Measurements from ENCODE around the gene STOM.

The STOM gene

DNA sequence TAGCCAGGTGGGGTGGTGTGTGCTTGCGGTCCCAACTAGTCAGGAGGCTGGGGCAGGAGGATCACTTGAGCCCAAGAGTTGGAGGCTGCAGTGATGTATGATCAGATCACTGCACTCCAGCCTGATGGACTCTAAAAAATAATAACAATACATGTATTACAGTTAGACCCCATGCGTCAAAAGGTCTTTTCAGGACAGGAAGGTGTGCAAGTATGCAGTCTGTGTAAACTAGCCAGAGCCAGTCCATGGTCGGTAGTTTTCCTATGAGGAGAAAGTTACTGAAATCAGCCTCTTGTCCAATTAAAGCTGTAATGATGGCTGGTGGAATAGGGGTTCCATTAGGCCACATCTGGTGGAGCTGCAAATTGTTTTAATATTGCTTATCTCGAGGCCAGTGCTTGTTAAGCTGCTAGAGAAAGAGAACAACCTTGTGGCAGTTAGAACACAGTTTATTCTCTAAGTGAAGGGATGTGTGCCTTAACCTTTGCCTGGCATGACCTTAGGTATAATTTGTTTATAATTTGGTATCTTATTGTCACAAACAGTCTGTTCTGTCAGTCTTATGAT lies 1.5 kb upstream of the STOM start:
- no peak for DNase-seq

DNA sequence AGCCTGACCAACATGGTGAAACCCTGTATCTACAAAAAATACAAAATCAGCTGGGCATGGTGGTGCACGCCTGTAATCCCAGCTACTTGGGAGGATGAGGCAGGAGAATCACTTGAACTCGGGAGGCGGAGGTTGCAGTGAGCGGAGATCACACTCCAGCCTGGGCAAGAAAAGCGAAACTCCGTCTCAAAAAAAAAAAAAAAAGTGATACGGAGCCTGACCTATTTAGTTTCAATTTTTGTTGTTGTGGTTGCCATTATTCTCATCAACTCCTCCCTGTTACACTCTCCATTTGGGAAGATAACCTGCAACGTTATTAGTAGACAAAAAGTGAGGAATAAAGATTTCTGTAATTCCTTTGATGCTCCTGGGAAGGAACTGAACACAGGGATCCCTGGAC lies 1.3 kb downstream of the STOM start:
- DNase-seq = no peak

DNA sequence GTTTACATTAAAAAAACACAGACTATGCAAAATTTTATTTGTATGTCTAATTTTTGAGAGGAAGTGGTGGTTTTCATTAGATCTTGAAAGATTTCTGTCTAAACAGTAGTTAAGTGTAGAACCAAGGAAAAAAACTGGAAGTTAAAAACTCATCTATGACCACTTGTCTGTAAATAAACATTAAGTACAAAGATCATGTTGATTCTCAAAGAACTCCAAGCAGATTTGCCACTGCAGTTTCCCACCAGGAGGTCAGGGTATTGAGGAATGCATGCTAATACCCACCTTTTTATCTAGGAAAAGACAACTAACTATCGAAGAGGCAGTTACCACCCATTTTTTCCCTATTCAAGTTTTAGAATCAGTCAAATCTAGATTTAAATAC lies 1.9 kb downstream of the STOM start:
- no peak for DNase-seq

DNA sequence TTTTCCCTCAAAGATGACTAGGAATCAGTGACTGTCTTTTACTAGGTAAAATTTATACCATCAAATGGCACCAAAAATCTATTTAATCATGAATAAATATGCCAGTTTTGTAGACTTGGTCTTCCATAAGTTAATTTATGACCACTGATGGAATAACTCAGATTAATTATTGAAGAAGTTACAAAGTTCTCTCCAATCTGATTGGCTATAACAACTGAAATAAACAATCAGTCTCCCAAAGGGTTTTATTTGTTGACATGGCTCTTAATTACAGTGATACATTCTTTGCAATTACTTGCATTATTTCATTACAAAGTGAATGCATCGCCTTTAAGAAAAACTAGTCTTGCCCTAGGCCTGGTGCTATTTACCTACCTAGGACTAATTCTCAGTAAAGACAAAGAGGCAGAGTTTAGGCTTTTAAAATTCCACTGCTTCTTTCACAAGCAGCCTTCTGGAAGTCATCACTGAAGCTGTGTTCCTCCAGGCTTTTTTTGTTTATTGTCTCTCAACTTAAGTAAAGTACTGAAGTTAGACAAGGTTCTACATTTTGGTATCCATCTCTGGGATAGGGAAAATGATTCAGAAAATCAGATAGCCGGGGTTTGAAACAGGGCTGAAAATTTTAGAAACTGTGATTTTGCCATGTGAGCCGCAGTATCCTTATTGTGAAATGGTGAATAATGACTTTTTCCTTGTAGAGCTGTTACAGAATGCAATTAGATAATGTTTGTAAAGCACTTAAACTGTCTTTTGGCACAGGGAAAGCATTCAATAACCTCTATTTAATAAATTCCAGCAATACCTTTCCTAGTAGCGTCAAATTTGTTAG lies 2.5 kb downstream of the STOM start:
- DNase-seq = no peak

DNA sequence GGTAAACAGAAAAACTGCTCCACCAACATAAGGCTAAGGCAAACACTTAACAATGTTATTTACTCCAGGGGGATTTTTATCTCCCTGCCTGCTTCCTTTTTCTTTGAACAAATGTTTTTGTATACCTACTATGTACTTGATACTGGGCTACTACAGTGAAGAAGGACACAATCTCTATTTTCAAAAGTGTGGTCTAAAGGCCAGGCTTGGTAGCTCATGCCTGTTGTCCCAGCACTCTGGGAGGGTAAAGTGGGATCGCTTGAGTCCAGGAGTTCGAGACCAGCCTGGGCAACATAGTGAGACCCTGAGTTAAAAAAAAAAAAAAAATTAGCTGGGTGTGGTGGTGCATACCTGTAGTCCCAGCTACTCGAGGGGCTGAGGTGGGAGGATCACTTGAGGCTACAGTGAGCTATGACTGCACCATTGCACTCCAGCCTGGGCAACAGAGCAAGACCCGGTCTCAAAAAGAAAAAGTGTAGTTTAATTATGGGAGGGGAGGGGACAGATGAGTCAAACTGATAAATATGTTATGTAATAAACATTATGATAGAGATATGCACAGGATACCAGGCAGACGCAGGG lies 3.3 kb downstream of the STOM start:
- no peak for DNase-seq

DNA sequence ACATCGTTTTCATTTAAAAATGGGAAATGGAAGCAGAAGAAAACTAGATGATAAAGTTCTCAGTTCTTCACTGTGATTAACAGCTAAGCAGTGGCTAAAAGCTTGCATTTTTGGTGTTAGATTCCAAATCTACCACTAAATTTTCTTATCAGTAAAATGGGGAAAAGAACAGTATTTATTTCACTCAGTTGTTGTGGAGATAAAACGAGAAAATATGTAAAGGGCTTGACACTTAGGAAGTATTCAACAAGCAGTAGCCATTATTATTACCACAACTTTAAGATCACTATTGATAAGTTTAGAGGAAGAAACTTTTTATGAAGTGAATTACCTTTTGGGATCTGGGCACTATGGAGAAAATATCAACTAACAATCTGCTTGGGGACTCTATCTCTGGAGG lies 4.5 kb downstream of the STOM start:
- DNase-seq = no peak

DNA sequence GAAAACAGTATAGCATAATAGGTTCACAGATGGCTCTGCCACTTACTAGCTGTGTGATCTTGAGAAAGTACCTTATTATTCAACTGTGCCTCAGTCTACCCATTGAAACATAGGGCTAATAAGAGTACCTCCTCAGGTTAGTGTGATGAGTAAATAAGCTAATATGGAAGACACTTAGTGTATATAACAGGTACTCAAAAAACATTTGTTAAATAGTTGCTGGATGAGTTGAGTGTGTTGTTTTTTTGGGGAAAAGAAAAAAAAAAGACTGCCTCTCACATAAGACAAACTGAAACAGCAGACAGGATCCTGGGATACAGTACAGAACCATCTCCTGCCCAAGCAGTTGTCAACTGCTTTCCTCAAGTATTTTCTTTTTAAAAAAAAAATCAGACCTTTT lies 5.2 kb downstream of the STOM start:
- no peak for DNase-seq

DNA sequence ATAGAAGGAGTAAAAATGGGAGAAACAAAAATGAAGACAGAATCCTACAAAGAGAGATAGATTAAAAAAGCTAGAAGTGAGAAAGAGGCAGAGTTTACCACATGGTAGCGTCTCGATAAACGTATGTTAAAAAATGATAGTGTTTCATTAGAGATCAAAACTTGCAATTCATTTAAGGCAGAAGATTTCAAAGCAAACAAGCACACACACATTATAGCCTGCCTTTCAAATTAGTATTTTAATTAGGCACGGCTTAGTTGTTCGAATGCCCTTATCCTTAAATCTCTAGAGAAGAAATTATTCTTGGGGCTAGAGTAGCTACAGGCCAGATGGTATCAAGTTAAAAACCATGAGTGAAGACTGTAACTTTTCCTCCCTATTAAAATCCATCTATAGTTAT lies 6.0 kb downstream of the STOM start:
- DNase-seq = no peak

DNA sequence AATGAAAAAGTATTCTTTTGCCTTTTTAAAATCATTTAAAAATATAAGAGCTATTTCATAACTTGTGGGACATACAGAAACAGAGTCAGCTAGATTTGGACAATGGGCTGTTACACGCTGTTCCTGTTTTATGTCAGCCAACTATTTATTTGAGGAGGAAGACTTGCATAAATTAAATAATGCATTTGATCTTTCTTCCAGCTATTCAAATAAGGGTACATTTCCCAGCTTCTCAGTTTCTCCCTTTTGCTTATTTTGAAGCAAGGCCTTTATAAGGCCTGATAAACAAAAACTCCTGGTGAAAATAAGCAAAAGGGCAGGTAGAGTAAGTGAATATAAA lies 6.5 kb downstream of the STOM start:
- DNase-seq = no peak

DNA sequence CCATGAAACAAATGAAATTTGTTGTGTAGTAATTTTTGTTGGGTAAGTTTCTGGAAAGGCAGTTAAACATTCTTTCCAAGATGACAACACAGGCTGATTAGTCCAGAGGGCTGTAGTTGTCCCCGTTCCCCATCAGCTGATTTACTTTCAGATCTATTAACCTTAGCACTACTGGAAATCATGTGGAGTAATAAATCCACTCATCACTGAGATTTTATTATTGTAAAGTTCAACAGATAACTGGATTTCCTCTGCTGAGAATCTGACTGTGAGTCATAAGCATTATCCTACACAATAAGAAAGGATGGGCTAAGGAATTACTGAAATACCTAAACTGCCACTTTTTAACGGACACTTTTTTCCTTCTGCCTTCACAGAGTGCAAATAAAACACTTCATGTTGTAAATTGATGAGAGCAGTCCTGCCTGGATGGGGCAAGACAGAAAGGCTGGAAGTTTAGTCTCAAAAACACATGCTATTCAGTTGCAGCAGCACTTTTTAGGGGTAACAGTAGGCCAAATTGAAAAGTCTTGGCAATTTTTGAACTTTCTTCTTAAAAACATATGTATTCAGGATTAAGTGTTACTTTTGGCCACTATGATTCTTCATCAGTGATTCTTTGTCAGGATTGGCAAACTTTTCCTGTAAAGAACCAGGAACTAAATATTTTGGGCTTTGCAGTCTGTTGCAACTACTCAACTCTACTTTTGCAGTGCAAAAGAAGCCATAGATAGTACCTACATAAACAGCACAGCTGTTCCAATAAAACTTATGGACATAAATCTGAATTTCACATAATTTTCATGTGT lies 7.0 kb downstream of the STOM start:
- DNase-seq = no peak

DNA sequence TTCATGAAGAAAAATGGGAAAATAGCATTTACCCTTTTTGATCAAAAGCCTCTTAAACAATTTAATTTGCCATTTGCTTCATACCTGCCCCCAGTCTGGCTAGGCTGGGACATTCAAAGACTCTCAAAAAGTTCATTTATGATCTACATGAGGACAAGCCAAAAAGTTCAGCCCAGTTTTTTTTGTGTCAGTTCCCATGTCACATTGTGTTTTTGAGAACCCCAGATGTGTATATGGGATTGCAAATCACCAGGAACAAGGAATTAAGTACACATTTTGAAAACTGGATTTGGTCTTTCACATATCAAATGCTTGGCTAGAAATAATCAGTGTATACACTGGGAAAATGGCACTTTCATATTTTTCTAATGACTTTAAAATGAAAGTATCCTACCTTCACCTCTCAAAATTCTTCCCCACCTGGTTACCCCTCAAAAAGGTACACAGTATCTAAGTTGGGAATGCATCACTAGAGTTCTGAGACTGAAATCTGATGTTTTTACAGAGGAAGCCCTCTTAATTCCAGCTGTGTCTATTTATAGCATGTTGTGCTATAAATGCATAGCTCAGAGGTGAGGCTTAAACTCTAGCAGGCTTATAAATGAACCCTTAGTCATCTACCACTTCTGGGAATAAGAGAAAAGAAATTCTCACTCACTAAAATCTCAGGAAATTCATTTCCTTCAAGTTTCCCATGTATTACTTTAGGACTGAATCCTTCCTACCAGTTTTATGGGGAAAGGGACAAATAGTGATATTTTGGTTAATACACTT lies 9.3 kb downstream of the STOM start:
- no peak for DNase-seq

DNA sequence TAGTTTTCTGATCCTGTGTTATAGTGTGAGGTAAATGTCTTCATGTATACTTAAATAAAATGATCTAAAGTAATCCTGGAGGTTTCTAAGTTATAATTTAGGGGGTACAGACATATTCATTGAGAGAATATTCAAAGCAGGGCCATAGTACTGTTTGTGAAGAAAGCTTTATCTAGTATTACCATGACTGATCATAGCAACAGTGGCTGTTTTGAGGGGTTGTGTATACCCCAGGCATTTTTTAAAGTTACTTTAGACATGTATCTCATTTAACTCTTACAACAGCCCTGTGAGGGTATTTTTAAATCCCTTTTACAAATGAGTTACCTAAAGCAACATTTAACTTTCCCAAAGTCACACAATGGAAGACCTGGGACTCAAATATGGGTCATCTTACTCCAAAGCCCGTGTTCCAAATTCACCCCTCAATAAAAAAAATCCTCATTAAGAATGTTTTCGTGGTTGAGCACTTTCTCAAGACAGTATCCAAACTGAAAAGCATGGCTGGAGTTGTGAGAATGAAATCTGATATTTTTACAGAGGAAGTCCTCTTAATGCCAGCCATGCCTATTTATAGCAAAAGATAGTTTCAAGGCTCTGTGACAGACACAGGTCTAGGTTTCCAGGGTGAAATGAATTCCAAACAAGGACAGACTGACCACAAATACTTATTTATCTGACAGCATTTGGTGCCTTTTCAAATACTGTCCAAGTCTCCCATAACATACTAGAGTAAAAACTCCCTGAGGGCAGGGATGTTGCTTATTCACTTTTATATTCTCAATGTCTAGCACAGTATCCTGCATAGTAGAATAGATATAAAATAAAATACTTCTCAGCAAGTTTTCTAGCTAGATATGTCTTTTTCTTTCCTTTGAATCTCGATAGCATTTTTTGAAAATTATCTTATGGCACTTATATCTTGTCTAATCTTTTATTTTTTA lies 10.4 kb downstream of the STOM start:
- DNase-seq = no peak

DNA sequence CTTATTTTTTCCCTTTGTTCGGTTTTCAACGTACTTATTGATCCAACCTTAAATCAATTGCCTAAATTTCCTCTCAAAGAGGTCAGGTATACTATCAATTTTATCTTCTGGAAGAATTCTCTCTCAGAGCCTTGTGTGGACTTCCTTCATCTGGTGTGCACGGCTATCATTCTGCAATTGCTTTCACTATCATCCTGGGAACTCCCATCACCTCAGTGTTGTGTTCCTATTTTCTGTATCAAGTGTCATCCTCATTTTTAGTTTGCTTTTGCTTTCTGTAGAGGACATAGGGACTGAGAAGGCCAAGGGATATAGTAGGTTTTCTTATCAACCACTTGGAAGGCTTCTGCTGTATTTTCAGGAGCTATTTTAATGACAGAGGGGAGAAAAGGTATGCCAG lies 11.3 kb downstream of the STOM start:
- DNase-seq = no peak

DNA sequence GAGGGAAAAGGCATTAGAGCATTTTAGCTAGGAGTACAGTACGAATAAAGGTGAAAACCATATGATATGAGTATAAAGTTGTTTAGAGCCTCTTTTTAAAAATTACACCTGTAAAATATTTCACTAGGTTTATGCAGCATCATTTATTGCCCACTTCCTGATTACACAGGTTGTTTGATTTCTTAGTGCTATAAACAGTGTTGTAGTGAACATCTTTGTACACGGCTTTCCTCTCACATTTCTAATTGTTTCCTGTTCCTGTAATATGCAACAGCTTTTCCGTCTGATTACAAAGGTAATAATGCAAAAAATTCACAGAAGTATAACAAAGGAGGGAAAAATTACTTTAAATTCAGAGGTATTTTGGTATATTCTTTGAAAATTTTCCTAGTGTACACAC lies 13.0 kb downstream of the STOM start:
- DNase-seq = no peak

DNA sequence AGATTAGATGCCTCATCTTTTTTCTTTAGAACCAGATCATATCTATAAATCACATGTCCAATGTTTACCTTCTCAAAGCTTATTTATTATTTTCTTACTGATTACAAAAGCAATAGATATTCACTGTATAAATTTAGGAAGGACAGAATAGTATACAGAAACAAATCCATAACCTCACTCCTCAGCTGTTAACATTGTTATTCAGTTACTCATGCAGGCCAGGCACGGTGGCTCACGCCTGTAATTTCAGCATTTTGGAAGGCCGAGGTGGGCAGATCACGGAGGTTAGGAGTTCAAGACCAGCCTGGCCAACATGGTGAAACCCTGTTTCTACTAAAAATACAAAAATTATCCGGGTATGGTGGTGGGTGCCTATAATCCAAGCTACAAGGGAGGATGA lies 15.3 kb downstream of the STOM start:
- no peak for DNase-seq

DNA sequence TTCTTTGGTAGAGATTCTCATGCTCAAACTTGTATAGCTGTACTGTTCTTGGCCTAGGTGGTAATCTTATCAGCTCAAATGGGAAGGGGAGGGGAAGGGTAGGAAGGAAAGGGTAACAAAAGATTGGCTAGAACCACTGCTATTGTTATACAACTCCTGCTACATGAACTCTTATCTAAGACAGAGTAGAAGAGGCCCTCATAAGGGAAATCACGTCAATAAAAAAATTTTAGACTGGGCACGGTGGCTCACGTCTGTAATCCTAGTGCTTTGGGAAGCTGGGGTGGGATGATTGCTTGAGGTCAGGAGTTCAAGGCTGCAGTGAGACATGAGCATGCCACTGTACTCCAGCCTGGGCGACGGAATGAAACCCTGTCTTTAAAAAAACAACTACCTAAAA lies 15.9 kb downstream of the STOM start:
- DNase-seq = no peak

DNA sequence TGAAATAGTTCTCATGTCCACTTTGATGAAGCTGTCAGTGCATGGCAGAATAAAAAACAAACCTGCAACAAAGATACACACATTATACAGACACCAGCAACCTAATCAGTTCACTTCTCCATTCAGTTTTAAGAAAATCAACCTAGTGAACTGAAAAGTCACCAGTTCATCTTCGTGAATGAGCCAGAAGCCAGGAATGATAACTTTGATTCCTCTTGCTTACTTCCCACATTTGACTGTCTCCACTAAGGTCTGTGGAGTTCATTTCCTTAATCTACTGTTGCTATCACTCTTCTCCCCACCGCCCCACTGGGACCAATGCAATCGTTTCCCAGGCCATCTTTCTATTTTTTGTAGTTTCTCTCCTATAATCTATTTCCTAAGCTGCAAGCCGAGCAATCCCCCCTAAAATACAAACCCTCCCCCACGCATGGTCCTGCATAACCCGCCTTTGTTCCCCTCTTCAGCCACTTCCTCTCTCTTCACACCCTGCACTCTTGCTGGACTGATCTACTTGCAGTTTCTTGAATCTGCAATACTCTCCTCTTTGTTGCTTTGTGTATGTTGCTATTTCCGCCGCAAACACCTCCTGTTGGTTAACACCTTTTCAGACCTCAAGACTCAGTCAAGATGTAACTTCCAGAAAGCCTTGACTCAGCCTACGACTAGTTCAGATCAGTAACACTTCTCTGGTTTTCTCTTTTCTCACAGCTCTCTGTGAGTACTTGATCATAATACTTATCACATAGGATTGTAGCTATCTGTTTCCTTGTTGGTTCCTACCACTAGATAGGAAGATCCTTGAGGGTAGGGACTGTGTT lies 16.6 kb downstream of the STOM start:
- no peak for DNase-seq

DNA sequence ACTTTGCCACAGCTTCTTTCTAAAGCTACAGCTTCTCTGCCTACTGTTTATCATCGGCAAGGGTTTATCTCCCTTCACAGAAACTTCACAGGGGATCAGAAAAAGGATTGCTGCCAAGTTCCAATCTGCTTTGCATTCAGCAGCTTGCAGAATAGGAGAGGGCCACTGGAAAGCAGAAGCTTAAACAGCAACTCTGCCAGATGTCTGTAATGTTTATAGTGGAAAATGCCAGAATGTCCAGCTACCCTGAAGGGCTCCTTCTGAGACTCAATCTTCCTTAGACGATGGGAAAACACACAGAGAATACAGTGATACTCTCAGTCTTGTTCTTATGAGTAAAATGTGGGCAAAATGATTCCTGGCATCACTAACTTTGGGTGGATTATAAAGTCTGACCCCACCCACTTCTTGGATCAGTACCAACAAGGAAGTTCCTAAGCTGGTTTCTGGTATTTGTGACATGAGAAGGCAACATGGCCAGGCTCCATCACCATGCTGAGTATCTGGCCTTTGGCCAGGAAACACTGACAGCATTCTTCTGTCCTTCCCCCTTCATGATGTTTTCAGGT lies 19.0 kb downstream of the STOM start:
- DNase-seq = peak in 22 of 56 donors; percentile 2 to 77 (median 20)

DNA sequence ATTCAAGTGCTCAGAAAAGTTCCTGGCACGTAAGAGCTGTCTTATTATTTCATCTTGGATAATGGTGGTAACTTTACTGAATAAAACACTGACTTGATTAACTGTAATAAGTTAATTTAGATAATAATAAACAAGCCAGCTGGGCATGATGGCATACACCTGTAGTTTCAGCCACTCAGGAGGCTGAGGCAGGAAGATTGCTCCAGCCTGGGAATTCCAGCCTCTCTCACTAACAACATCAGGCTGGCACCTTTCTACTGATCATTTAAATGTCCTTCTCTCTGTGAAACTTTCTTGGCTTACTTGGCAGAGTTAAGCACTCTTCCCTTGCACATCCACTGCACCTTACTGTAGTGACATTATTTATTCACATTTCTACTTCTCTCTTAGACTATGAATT lies 20.0 kb downstream of the STOM start:
- no peak for DNase-seq

Data from amygdala (tissue), 56 donors.